BLaER1 (cell line): ENCODE data around the gene ITPK1.

Experiments
- H3K27ac ChIP-seq: shearing (Covaris generic); formaldehyde crosslinking; 2 replicates; pipeline ENCODE4 v1.8.1; 2022
- H3K27me3 ChIP-seq: shearing (Covaris generic); formaldehyde crosslinking; 2 replicates; pipeline ENCODE4 v1.8.1; 2022
- H3K36me3 ChIP-seq: shearing (Covaris generic); formaldehyde crosslinking; 2 replicates; pipeline ENCODE4 v1.8.1; 2022
- H3K4me1 ChIP-seq: shearing (Covaris generic); formaldehyde crosslinking; 2 replicates; pipeline ENCODE4 v1.8.1; 2022
- H3K4me2 ChIP-seq: shearing (Covaris generic); formaldehyde crosslinking; 2 replicates; pipeline ENCODE4 v1.8.1; 2022
- H3K4me3 ChIP-seq: shearing (Covaris generic); formaldehyde crosslinking; 2 replicates; pipeline ENCODE4 v1.8.1; 2022
- H3K9ac ChIP-seq: shearing (Covaris generic); formaldehyde crosslinking; 2 replicates; pipeline ENCODE4 v1.8.1; 2022
- H3K9me3 ChIP-seq: shearing (Covaris generic); formaldehyde crosslinking; 2 replicates; pipeline ENCODE4 v1.8.1; 2022
- H4K20me1 ChIP-seq: shearing (Covaris generic); formaldehyde crosslinking; 2 replicates; pipeline ENCODE4 v1.8.1; 2022
- Cebpa-rat ChIP-seq: shearing (Covaris generic); IDR thresholded peaks from 2 replicates; pipeline ENCODE4 v1.8.1; 2022

The ITPK1 gene

GRCh38 chr14:92970271-92970670 lies 145.5 kb downstream of the ITPK1 start:
- 0 out of 2 replicates have a peak, but pooled peaks cover 6% of the 10 kb centered on the region for H4K20me1 ChIP-seq
- no peak overlapping the region for H3K4me2 ChIP-seq
- no peak overlapping the region for H3K9ac ChIP-seq
- H3K36me3 ChIP-seq: peaks cover 13% of the 10 kb centered on the region
- peaks cover 26% of the 10 kb centered on the region for H3K9me3 ChIP-seq
- H3K27me3 ChIP-seq: no peaks in the 10 kb centered on the region
- TF ChIP-seq Cebpa-rat: no peak
- no peak overlapping the region for H3K27ac ChIP-seq
- peaks cover 8% of the 10 kb centered on the region; the same call in 1 of the 2 replicates for H3K4me1 ChIP-seq
- no peak overlapping the region for H3K4me3 ChIP-seq

- Histone ChIP-seq H3K9me3 (peaks cover 22% of the 10 kb centered on the region), H4K20me1 (0 out of 2 replicates have a peak, but pooled peaks cover 7% of the 10 kb centered on the region)
- no peak for TF ChIP-seq Cebpa-rat
These were observed 145.9 kb downstream of the ITPK1 start for GRCh38 chr14:92969871-92970270.

GRCh38 chr14:92969430-92969829 lies 146.3 kb downstream of the ITPK1 start:
- H3K9ac ChIP-seq: no peak overlapping the region
- 0 out of 2 replicates have a peak, but pooled peaks cover 11% of the 10 kb centered on the region for H4K20me1 ChIP-seq
- H3K4me2 ChIP-seq: no peak overlapping the region
- peaks cover 17% of the 10 kb centered on the region for H3K9me3 ChIP-seq
- no peaks in the 10 kb centered on the region for H3K27me3 ChIP-seq
- peaks cover 5% of the 10 kb centered on the region for H3K36me3 ChIP-seq
- no peak overlapping the region for H3K4me3 ChIP-seq
- H3K4me1 ChIP-seq: peaks cover 16% of the 10 kb centered on the region
- no peak for TF ChIP-seq Cebpa-rat
- no peak overlapping the region for H3K27ac ChIP-seq

More at GRCh38 chr14:92969871-92970270, 145.9 kb downstream of the ITPK1 start:
- no peak overlapping the region for H3K9ac ChIP-seq
- no peak overlapping the region for H3K4me3 ChIP-seq
- H3K27ac ChIP-seq: no peak overlapping the region
- H3K36me3 ChIP-seq: peaks cover 9% of the 10 kb centered on the region
- no peak overlapping the region for H3K4me2 ChIP-seq
- H3K27me3 ChIP-seq: no peaks in the 10 kb centered on the region
- H3K4me1 ChIP-seq: peaks cover 12% of the 10 kb centered on the region

- peaks cover 13% of the 10 kb centered on the region for H4K20me1 ChIP-seq
- no peak for TF ChIP-seq Cebpa-rat
- no peak overlapping the region for H3K4me2 ChIP-seq
These were observed 147.3 kb downstream of the ITPK1 start for GRCh38 chr14:92968291-92969020.

GRCh38 chr14:92967346-92967926 lies 148.3 kb downstream of the ITPK1 start:
- no peak overlapping the region for H3K27ac ChIP-seq
- H3K4me2 ChIP-seq: no peak overlapping the region
- no peak overlapping the region for H3K4me3 ChIP-seq
- peaks cover 17% of the 10 kb centered on the region for H3K4me1 ChIP-seq
- peaks cover 23% of the 10 kb centered on the region for H4K20me1 ChIP-seq
- H3K9me3 ChIP-seq: peaks cover 7% of the 10 kb centered on the region
- no peak for TF ChIP-seq Cebpa-rat
- H3K36me3 ChIP-seq: peaks cover 5% of the 10 kb centered on the region; the same call in 1 of the 2 replicates
- H3K9ac ChIP-seq: no peak overlapping the region
- no peaks in the 10 kb centered on the region for H3K27me3 ChIP-seq

More at GRCh38 chr14:92968291-92969020, 147.3 kb downstream of the ITPK1 start:
- H3K27ac ChIP-seq: no peak overlapping the region
- H3K36me3 ChIP-seq: peaks cover 3% of the 10 kb centered on the region
- no peak overlapping the region for H3K4me3 ChIP-seq
- H3K9me3 ChIP-seq: peaks cover 7% of the 10 kb centered on the region
- H3K4me1 ChIP-seq: peaks cover 17% of the 10 kb centered on the region
- no peaks in the 10 kb centered on the region for H3K27me3 ChIP-seq
- no peak overlapping the region for H3K9ac ChIP-seq

- TF ChIP-seq Cebpa-rat: no peak
- H3K4me2 ChIP-seq: 0 out of 2 replicates have a peak overlapping the region, but pooled peaks have one; percentile 6
- peaks cover 27% of the 10 kb centered on the region for H3K36me3 ChIP-seq
- H3K27me3 ChIP-seq: no peaks in the 10 kb centered on the region
- H3K9ac ChIP-seq: no peak overlapping the region
- H3K27ac ChIP-seq: no peak overlapping the region
- peaks cover 23% of the 10 kb centered on the region for H4K20me1 ChIP-seq
- no peak overlapping the region for H3K4me3 ChIP-seq
- H3K9me3 ChIP-seq: peaks cover 7% of the 10 kb centered on the region
- peaks cover 16% of the 10 kb centered on the region for H3K4me1 ChIP-seq
These were observed 150.4 kb downstream of the ITPK1 start for GRCh38 chr14:92965281-92965680.

- Histone ChIP-seq H4K20me1 (peaks cover 23% of the 10 kb centered on the region), H3K9me3 (peaks cover 7% of the 10 kb centered on the region), H3K36me3 (peaks cover 35% of the 10 kb centered on the region), H3K27me3 (no peaks in the 10 kb centered on the region), H3K4me1 (peaks cover 10% of the 10 kb centered on the region), H3K4me3 (no peak overlapping the region), H3K27ac (no peak overlapping the region), H3K4me2 (peak overlapping the region; percentile 6; the same call in 1 of the 2 replicates), H3K9ac (no peak overlapping the region)
- TF ChIP-seq Cebpa-rat: no peak
These were observed 151.3 kb downstream of the ITPK1 start for GRCh38 chr14:92964124-92965109.

GRCh38 chr14:92963301-92964123 lies 152.2 kb downstream of the ITPK1 start:
- Histone ChIP-seq H4K20me1 (peaks cover 23% of the 10 kb centered on the region), H3K27ac (no peak overlapping the region), H3K9me3 (peaks cover 7% of the 10 kb centered on the region), H3K4me2 (no peak overlapping the region), H3K27me3 (no peaks in the 10 kb centered on the region), H3K9ac (no peak overlapping the region), H3K36me3 (peaks cover 44% of the 10 kb centered on the region), H3K4me3 (no peak overlapping the region), H3K4me1 (peaks cover 10% of the 10 kb centered on the region)
- no peak for TF ChIP-seq Cebpa-rat

GRCh38 chr14:92962831-92963095 lies 153.0 kb downstream of the ITPK1 start:
- no peak overlapping the region for H3K4me3 ChIP-seq
- no peak overlapping the region for H3K4me2 ChIP-seq
- peaks cover 5% of the 10 kb centered on the region; the same call in 1 of the 2 replicates for H3K9me3 ChIP-seq
- H4K20me1 ChIP-seq: peaks cover 23% of the 10 kb centered on the region
- H3K4me1 ChIP-seq: peaks cover 10% of the 10 kb centered on the region
- no peak overlapping the region for H3K9ac ChIP-seq
- TF ChIP-seq Cebpa-rat: no peak
- H3K27ac ChIP-seq: no peak overlapping the region
- H3K27me3 ChIP-seq: no peaks in the 10 kb centered on the region
- H3K36me3 ChIP-seq: peaks cover 51% of the 10 kb centered on the region
